NCI-H2081 treated with DMSO at 0.1 percent for 48 hours (cell line): ENCODE results near the gene QSOX2.

Experiments
- DNase-seq: peaks from one replicate; lab custom pipeline; 2025; lab: John Stamatoyannopoulos, UW

Gene QSOX2

DNA sequence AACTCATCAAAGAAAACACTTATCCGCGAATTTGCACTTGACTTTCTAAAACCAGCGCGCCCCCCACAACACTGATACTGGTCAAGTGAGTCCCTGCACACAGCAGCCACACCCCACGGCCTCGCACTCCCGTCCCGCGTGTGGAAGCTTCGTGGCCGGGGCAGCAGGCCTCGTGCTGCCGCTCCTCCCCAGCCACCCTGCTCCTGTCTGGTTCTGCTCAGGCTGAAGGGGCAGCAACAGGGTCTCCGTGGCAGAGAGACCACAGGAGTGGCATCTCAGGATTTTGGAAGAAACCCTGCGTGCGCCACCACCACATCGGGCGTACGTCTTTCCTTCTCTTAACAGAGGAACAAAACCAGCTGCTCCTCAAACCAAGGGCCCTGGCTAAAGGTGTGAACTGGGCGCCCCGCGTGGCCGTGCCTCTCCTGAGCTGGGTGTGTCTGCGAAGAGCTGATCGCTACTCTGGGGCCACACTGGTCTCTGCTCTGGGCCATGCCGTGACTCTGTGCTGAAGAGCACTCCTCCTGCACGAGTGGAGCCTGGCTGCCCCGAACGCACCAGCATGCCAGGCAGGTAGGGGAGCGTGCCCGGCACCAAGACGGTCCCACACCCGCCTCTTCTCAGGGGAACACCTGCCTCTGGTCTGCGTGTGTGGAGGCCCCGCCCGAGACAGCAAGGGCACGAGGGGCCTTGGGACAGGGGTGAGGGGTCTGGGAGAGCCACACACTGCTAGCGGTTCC, 23.3 kb downstream of the QSOX2 start:
- DNase-seq = no peak

DNA sequence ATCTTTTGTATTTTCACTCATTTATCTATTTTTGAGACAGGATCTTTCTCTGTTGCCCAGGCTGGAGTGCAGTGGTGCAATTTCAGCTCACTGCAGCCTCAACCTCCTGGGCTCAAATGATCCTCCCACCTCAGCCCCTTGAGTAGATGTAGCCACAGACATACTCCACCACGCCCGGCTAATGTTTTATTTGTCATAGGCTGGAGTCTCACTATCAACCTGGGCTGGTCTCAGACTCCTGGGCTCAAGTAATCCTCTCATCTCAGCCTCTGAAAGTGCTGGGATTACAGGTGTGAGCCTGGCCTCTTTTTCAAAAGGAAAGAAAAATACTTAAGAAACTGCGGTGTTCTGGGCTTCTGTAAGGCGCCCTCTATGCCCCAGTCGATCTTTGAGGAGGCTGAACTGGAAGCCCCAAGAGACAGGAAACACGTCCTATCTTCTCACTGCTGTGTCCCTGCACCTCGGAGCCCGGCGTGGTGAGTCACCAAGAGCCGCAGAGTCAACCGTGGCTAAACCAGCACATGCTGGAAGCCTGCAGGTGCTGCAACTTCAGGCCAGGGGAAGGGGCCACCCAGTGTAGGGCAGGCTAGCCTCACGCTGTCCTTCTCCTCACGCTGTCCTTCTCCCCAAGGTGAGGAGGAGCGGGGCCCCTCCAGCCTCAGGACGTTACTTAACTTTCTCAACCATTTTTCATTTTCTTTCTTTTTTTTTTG, 25.4 kb downstream of the QSOX2 start:
- no peak for DNase-seq

DNA sequence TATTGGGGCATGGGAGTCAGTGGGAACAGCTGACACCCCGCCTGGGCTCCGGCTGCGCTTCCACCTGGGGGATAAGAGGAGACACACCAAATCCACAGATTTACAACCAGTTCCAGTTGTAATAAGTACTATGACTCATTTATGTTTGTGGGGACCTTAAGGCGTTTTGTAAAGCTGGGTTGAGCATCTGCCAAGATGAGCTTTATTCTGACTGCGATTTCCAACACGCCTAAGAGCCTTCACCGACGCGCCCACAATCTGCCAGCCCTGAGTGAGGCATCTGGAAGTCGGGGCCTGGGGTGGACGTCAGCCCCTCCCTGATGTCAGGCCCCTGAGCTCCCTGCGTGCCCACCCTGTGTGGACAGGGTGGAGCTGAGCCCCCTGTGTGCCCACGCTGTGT, 26.3 kb downstream of the QSOX2 start:
- no peak for DNase-seq

DNA sequence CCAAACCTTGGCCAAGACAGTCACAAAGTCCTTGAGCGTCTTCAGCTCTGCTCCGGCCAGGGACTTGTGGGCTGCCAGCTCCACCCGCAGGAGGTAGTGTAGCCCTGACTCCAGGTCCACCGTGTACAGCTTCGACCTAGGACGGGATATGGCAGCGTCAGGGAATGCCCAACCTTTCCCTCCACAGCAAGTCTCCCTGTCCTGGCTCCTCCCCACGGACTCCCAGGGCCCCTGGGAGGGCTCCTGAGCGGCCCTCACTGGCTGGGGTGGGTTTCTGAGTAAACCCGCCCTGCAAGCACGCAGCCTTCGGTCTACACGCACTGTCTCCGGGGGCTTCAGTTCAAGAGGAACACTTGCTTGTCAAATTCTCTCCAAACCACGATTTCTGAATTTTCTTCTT, 26.9 kb downstream of the QSOX2 start:
- no peak for DNase-seq

DNA sequence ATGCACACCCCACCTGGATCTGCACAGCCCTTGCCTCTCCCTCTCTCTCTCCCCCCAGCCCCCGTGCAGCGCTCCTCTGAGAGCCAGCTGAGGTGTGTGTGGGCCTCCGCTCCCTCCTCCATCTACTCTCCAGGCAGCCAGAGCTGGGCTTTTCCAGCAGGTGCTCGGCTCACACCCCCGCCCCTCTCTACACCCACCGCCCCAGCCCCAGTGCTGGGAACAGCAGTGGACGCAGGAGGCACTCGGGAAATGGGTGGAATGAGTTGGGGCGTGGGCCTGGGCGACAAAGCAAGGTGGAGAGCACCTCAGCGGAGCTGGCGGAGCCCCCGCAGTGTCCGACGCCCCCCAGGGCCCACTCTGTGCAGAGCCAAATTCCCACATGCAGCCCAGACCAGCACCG, 27.3 kb downstream of the QSOX2 start:
- DNase-seq = no peak

DNA sequence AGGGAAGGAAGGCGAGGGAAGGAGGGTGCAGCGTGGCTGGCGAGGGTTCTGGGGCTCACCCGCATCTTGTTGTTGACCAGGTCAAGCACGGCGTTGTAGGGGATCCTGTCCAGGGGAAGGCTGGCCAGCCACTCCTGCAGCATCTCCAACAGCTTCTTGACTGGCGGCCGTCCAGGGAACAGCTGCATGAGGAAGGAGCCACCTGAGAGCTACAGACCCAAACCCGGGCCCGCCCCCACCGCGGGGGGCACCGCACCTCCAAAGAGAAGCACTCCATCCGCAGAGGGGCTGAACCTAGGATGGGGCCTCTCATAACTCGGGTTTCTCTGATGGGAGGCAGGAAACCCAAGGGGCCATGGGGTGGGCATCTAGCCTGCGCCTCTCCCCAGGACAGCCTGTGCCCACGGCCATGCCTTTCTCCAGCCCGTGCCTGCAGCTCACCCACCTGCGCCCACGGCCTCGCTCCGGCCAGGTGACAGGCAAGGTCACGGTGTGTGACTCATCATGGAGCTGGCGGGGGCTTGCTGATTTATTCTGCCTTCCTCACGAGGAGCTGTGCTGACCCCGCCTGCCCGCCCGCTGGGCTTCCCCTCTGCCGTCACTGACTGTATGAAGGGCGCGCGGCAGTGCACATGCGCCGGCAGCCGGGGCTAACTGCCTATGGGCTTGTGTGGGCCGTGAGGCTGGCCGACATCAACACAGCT, 28.9 kb downstream of the QSOX2 start:
- DNase-seq = no peak

DNA sequence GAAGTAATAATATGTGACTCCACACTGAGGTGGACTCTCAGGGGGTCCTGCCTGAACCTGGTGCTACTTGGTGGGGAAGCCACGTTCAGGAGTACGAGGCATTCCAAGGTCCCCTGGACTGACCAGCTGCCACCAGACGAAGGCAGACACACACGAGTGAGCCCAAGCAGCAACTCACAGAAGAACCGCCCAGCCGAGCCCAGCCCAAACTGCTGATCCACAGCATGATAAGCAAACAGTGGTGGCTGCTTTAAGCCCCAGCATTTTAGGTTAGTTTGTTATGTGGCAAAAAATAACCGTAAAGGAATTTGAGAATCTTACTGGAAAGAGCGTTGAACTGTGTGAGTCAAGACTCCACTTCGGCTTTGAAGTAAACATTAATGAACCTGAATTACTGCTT, 31.9 kb downstream of the QSOX2 start:
- no peak for DNase-seq

DNA sequence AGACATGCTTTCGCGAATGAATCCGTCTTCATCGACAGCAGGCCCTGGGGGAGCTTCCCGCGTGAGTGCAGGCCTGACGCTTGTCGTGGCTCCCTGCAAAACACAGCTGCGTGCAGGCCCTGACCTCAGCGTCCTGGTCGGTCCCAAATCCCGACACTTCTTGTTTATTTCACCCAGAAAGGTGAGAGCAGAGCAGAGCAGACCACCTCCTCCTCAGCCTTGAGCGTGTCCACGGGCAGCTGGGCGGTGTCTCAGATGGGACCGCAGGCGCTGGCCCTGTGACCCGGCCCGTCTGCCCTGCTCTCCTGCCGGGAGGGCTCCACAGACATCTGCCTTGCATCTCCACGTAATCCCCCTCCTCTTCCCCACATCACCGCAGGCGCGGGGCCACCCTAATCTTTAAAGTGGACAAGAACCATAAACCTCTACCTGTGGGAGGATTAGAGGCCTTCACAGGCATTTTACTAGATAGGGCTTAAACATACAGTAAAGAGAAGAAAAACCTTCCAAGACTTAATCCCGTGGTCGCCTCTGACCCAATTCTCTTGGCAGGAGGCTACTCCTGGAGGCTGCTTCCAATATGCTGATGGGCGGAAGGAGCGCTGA, 33.2 kb downstream of the QSOX2 start:
- DNase-seq = no peak

DNA sequence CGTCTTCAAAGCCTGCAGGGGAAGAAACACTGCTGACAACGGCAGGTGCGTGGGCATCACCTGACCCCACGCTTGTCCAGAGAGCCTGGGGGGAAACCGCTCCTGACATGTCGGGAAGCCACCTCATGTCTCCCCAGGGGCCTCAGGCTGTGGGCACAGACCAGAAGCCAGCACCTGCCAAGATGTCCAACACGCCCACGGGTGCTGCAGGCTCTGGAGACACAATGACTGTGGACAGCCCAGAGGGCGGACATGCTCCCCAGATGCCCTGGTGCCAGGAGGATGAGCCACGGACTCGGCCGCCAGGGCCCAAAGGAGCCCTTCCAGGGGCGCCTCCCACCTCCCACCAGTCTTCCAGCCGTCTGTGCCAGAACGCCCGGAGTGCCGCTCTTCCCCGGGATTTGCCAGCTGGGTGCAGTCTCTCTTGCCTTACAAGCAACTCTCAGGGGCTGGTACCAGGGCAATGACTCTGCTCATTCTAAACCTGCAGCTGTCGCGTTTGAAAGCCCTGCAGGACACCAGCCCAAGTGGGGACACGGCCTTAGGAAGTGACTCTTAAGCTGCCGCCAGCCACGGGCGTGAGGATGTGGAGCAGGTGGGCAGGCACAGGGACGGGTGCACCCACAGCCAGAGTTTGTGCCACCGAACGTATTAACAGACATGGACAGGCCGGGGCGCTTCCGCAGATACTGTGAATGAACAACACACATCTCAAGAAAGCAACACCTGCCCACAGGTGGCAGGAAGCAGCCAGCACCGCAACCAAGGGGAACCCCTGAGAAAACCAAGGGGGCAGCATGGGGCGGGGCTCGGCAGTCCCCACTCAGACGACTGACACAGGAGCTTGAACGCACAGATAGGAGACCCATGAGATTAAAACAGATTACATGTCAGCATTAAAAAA, 33.9 kb downstream of the QSOX2 start:
- DNase-seq = no peak

DNA sequence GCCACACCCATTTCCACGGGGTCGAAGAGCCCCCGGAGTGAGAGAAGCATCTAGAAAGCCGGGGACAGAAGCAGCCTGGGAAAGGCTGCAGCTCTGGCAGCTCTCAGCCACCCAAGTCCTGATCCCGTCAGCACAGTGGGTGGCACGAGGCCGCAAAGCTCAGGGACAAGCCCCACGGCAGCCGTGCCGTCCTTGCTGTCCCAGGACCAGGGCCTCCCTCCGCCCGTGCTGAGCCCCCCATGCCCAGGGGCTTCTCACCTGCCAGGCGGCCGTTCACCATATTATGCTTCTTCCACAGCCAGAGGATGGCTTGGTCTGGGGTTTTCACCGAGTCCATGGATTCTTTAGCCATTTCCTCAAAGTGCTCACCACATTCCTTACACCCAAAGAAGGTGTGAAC, 34.6 kb downstream of the QSOX2 start:
- no peak for DNase-seq

DNA sequence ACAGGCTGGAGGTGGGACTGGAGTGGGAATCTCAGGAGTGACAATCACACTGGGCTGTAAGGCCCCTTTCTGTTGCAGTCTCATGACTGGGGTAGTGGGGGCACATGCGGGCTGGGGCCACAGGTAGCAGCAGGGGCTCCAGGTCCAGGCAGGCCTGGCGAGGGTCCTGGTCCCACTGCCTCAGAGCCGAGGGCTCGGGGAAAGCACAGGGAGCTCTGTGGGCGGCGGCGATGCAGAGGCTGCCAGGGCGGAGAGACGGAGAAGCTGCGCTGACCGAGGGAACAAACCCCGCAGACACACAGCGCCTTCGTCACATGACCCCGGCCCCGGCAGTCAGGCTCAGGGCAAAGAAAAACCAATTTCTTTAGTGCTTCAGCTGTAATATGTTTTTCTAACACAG, 35.3 kb downstream of the QSOX2 start:
- no peak for DNase-seq

DNA sequence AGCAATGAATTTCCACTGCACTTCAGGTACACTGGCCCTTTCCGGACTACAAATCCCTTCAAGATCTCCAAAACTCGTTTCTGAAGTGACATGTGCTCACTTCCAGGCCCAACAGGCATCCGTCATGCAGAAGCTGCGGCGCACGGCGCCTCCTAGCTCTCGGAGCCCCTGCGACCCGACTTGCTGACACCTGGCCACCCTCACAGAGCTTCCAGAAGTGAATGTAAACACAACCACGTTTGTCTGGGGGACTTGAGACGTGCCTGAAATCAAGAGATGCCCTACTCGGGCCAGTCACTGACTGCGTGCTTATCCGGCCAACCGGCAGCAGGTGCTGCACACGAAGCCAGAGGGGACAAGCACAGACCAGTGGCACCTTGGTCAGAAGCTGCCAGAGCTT, 35.8 kb downstream of the QSOX2 start:
- no peak for DNase-seq

DNA sequence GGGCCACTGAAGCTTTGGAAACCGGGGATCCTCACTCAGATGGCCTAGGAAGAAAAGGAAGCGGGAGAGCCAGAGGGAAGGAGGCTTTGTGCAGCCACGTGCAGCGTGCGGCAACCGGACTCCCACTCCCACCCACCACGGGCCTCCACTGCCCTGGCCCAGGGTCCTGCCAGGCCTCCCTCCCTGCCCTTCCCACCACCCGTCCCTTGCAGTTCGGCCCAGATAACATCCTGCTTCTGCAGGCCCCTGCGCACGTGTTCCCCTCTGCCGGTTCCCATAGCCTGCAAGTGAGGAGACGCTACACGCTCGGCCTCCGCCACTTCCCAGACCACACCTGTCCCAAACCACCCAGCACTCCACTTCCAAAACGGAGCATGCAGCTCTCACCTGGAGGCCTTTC, 36.4 kb downstream of the QSOX2 start:
- DNase-seq = no peak

DNA sequence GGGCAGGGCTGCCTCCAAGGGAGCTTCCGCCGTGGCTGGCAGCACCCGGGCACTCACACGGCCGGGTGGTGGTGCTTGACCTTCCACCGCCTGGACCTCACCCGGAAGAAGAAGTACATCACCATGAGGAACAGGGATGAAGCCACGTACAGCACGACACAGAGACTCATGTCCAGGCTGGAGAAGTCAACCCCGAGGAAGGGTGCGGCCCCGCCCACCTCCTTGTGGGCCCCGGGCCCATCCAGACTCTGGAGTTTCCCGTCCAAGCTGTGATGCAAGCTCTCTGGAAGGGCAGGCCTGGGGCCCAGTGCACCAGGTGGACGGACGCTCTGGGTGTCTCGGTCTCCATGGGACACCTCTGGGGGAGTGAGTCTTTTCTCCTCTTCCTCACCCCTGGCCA, 36.9 kb downstream of the QSOX2 start:
- no peak for DNase-seq

DNA sequence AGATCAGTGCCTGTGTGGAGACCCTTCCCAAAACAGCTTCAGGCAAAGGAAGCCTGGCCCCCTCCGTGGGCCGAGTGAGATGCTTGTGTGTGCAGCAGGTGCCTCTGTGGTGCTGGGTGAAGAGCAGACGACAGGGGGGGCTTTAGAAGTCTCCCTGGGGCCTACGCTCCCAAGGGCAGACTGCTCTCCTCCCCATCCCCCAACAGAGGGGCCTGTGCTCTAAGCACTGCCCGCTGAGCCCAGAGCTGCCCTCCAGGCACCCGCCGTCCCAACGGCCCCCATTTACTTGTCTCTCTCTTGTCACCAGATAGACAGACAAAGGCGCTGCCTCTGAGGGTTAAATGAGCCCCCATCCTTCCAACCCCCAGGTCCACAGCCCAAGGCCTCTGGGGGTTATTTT, 38.0 kb downstream of the QSOX2 start:
- no peak for DNase-seq

DNA sequence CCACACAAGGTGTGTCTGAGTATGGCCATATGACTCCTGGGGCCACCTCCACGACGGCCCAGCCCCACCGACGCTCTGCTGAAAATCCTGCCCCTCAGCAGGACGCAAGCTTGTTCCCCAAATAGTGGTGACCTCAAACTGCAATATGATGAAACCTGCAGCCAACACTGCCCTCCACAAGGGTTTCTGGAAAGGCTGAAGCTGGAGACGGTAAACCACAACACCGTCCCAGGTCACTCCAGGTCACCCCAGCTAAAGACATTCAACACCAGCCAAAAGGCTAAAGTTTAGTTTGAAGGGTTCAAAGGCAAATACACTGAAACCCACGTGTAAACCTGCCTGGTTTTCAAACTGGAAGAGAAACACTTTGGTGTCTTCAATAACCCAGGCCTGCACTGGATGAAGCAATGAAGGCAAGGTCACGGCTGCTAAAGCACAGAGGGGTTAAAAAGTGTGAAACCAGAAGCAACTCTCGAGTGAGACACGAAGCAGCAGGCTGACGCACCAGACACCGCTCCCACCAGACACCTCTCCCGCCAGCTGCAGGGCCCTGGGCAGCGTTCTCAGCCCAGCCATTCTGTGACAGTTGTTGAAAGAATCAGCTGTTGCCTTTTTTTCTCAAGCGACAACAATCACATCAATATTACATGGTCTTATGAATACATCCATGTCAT, 38.9 kb downstream of the QSOX2 start:
- DNase-seq = no peak

DNA sequence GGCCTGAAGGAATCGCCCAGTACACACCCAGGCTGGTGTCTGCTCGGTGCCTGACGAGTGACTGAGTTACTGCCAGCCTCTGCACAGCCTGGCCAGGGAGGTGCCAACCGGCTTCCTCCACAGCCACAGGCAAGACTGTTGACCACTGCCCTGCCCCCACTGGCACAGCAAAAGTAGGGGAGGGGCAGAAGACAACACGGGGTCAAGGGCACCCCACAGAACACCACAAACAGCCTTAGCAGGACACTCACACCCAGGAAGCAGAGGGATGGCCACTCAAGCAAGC, 40.0 kb downstream of the QSOX2 start:
- no peak for DNase-seq

DNA sequence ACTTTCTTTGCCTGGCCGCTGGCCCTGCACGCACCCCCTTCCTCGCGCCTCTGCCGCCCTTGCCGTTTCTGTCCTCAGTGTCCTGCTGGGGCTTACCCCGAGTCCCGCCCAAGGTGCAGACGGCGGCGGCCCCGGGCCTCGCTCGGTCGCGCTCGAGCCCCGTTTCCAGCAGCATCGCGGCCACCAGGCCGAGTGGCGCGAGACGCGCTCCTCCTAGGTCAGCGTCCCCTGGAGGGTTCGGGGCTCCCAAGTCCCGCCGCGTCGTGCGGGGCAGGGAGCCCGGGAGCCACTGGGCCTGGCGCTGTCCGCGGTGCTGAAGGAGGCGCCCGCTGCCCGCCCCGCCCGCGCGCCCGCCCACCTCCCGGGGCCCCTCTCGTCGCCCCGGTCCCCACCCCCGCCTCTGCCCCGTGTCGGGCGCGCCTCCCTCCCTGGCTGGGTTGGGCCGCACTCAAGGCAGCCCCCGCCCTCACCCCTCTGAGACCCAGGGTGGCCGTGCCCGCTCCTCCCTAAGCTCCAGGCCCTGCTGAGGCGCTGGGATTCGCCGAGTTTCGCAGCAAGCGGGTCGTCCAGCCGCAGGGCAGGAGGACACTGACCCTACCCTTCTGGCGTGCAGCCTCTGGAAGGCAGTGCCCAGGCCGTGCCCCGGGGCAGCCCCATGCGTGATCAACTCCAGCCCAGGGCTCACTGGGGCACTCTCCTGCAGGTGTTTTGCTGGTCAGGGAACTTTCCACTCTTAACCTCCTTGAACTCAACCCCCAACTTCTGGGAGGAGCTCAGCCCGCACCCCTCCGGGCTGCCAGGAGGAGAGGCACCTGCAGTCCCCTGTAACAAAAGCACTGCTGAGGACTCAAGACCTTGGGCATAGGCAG, 40.5 kb downstream of the QSOX2 start, which contains the start of gene LHX3:
LHX3 (minus strand) TSS at position 291 of the 869 bp plus-strand sequence; CDS start at position 175, 116 bp downstream.
- no peak for DNase-seq

DNA sequence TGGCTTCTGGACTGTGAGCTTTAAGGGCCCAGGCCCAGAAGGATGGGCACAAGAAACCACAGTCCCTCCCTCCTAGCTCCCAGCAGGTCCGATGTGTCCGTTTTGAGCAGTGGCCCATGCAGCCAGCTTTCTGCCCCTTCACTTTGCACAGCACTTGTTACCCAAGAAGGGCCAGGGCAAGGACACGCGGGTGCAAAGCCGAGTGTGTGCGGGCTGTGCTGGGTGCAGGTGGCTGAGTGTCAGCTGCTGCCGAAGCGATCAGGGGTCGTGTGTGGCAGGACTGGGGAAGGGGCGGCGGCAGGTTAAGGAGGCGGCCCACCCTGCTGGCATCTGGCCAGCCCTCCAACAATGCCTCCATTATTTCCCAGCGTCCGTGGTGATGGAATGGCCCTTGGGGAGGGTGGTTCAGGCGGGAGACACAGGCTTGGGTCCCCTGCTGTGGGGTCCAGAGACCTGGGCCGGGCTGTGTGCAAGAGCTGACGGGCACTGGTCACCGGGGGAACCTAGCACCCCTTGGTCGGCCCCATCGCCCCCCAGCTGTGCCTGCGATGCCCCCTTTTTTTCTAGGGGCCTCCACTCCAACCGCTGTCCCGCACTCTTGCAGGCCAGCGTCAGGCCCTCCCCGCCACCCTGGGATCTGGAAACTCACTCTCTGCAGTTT, 41.3 kb downstream of the QSOX2 start:
- no peak for DNase-seq
